Endothelial cell of umbilical vein (primary cell): Measurements from ENCODE around the gene CCT8.
A peak's percentile ranks its signal among the peaks of the same experiment; 100 is the strongest.

Experiments
- CTCF ChIP-seq, 2 donors: IDR thresholded peaks; 1 replicate in 1 of 2; 2 replicates in 1 of 2; pipeline ENCODE4 v1.5.1; 2011; ENCODE audit warnings: low read length in 2 of 2, mild to moderate bottlenecking in 2 of 2, moderate library complexity in 2 of 2, control low read depth in 1 of 2, inconsistent platforms in 1 of 2, low read depth in 1 of 2; ENCODE audit not compliant: insufficient read depth in 1 of 2; ENCODE audit errors: extremely low read depth in 1 of 2
- EZH2 ChIP-seq: IDR thresholded peaks from 2 replicates; pipeline ENCODE4 v1.6.1; 2012; ENCODE audit warnings: borderline replicate concordance, low read depth, mild to moderate bottlenecking, moderate library complexity, low read length, inconsistent platforms; ENCODE audit not compliant: severe bottlenecking
- JUN ChIP-seq: IDR thresholded peaks from 2 replicates; pipeline ENCODE4 v1.6.1; 2011; ENCODE audit warnings: borderline replicate concordance, low read depth; ENCODE audit not compliant: insufficient read length, insufficient read depth
- MAX ChIP-seq: IDR thresholded peaks from 2 replicates; pipeline ENCODE4 v1.6.1; 2011; ENCODE audit not compliant: insufficient read depth, insufficient read length
- MYC ChIP-seq: IDR thresholded peaks from one replicate; pipeline ENCODE4 v1.6.1; 2011; ENCODE audit warnings: mild to moderate bottlenecking, low read depth, low read length
- POLR2A ChIP-seq: IDR thresholded peaks from 2 replicates; pipeline ENCODE4 v1.6.1; 2012; ENCODE audit warnings: low read depth, mild to moderate bottlenecking, control low read depth, low read length
- POLR2AphosphoS5 ChIP-seq: IDR thresholded peaks from 2 replicates; pipeline ENCODE4 v1.6.1; 2012; ENCODE audit warnings: low read depth, mild to moderate bottlenecking, control low read depth, low read length, moderate library complexity; ENCODE audit not compliant: insufficient read depth

GRCh38 chr21:29091033-29091432 is 17.6 kb upstream of the CCT8 start:
- no peak for TF ChIP-seq CTCF (IDR thresholded peaks at IDR 0.05; ENCODE audit: extremely low read depth in 1 of 2, insufficient read depth in 1 of 2, low read depth in 1 of 2, low read length in 2 of 2)
- no peak for TF ChIP-seq MYC
- TF ChIP-seq EZH2: no peak
- no peak for TF ChIP-seq POLR2A
- no peak for TF ChIP-seq POLR2AphosphoS5
- no peak for TF ChIP-seq MAX
- peak; percentile 59 for TF ChIP-seq JUN
